B cell (primary cell): ENCODE results near the gene CHEK1. TPM values are rescaled to one million over a fixed set of nuclear protein-coding genes. Genes with fewer than 3 reads are reported as not detected.

Experiments used
- ATAC-seq: fragments of 200-7000 bp; cut with Tn5 transposase; one replicate; pipeline ENCODE4 v1.10.0; 2021; ENCODE audit warnings: low read depth, mild to moderate bottlenecking, moderate number of reproducible peaks, moderate library complexity
- CTCF ChIA-PET: fragments of 350-600 bp; sonication (Branson Sonifier 250); formaldehyde crosslinking; loops from one replicate; lab custom pipeline; 2021; ENCODE audit warnings: antibody characterized with exemption, inconsistent platforms; lab: Charles Lee
- POLR2A ChIA-PET: fragments of 350-600 bp; sonication (Branson Sonifier 250); formaldehyde crosslinking; loops from one replicate; lab custom pipeline; 2021; ENCODE audit warnings: antibody characterized with exemption; lab: Charles Lee
- DNase-seq: peaks from one replicate; pipeline ENCODE4 v3.0.0; 2013
- H2AFZ ChIP-seq: 2 replicates; pipeline ENCODE4 v1.6.1; 2012; ENCODE audit warnings: mild to moderate bottlenecking, low read depth, low read length; ENCODE audit not compliant: insufficient read depth, poor library complexity, severe bottlenecking
- H3K27ac ChIP-seq, 2 donors: 1 replicate in 1 of 2; 2 replicates in 1 of 2; pipeline ENCODE4 v1.5.1; 2012 to 2013; ENCODE audit warnings: low read length in 2 of 2, mild to moderate bottlenecking in 2 of 2, moderate library complexity in 1 of 2
- H3K27me3 ChIP-seq, 4 experiments: fragments of 200-600 bp in 1 of 4; sonication (generic) in 1 of 4; replicated peaks in 1 of 4; 1 replicate in 2 of 4; 2 replicates in 2 of 4; pipeline versions ENCODE4 v1.6.1 to v1.7.0; 2013 to 2016; ENCODE audit warnings: low read length in 3 of 4, mild to moderate bottlenecking in 2 of 4, mixed read lengths in 1 of 4, moderate library complexity in 1 of 4; ENCODE audit not compliant: insufficient read depth in 4 of 4, control insufficient read depth in 3 of 4; ENCODE audit errors: control extremely low read depth in 1 of 4
- H3K36me3 ChIP-seq, 2 experiments: replicated peaks in 1 of 2; 1 replicate in 1 of 2; 2 replicates in 1 of 2; pipeline versions ENCODE4 v1.6.1 to v1.7.1; 2013; ENCODE audit warnings: low read length in 1 of 2; ENCODE audit not compliant: insufficient read depth in 2 of 2, control insufficient read depth in 1 of 2; ENCODE audit errors: control extremely low read depth in 1 of 2, extremely low read depth in 1 of 2
- H3K4me1 ChIP-seq, 2 donors: fragments of 200-600 bp in 1 of 2; sonication (generic) in 1 of 2; 1 replicate in 1 of 2; 2 replicates in 1 of 2; pipeline versions ENCODE4 v1.5.1 to v1.6.1; 2013 to 2017; ENCODE audit warnings: low read length in 2 of 2; ENCODE audit not compliant: control insufficient read depth in 2 of 2, insufficient read depth in 2 of 2
- H3K4me2 ChIP-seq: replicated peaks from 2 replicates; pipeline ENCODE3; 2012; ENCODE audit warnings: mild to moderate bottlenecking, low read depth, low read length; ENCODE audit not compliant: poor library complexity, severe bottlenecking
- H3K4me3 ChIP-seq, 5 experiments: fragments of 200-600 bp in 1 of 5; sonication (generic) in 1 of 5; 1 replicate in 3 of 5; 2 replicates in 2 of 5; pipeline versions ENCODE4 v1.5.1 to v1.7.0; 2011 to 2016; ENCODE audit warnings: low read length in 4 of 5, mild to moderate bottlenecking in 4 of 5, low read depth in 2 of 5, control low read depth in 1 of 5, moderate library complexity in 1 of 5; ENCODE audit not compliant: insufficient read depth in 1 of 5; ENCODE audit errors: control extremely low read depth in 1 of 5, extremely low read depth in 1 of 5
- H3K79me2 ChIP-seq: fragments of 200-600 bp; sonication (generic); one replicate; pipeline ENCODE4 v1.6.0; 2016; ENCODE audit warnings: low read length; ENCODE audit not compliant: control insufficient read depth, insufficient read depth
- H3K9ac ChIP-seq: fragments of 200-600 bp; sonication (generic); 2 replicates; pipeline ENCODE4 v1.6.1; 2017; ENCODE audit warnings: mild to moderate bottlenecking, low read length, moderate library complexity
- H3K9me3 ChIP-seq, 3 donors: one replicate each; pipeline versions ENCODE4 v1.6.1 to v1.7.1; 2013; ENCODE audit warnings: low read length in 2 of 3; ENCODE audit not compliant: control insufficient read depth in 2 of 3, insufficient read depth in 1 of 3; ENCODE audit errors: control extremely low read depth in 1 of 3
- H4K20me1 ChIP-seq: 2 replicates; pipeline ENCODE4 v1.6.0; 2012; ENCODE audit warnings: mild to moderate bottlenecking, low read length; ENCODE audit not compliant: insufficient read depth, control insufficient read depth, poor library complexity, severe bottlenecking
- H3K27ac Mint-ChIP-seq: one replicate; pipeline ENCODE4 v1.8.0; 2021; ENCODE audit warnings: mixed read lengths
- H3K27me3 Mint-ChIP-seq: one replicate; pipeline ENCODE4 v1.8.0; 2021; ENCODE audit warnings: mixed read lengths
- H3K4me1 Mint-ChIP-seq: one replicate; pipeline ENCODE4 v1.8.0; 2021; ENCODE audit warnings: mixed read lengths
- H3K4me3 Mint-ChIP-seq: one replicate; pipeline ENCODE4 v1.8.0; 2021; ENCODE audit warnings: mixed read lengths
- H3K9me3 Mint-ChIP-seq: one replicate; pipeline ENCODE4 v1.8.0; 2022; ENCODE audit warnings: mixed read lengths; ENCODE audit not compliant: insufficient read depth
- EZH2 ChIP-seq: IDR thresholded peaks from 2 replicates; pipeline ENCODE4 v1.6.1; 2012; ENCODE audit warnings: borderline replicate concordance, low read depth, mild to moderate bottlenecking, moderate library complexity, low read length; ENCODE audit not compliant: insufficient read depth, poor library complexity, severe bottlenecking
- WGBS: methylation state at CpG from one replicate; pipeline ENCODE4 v1.1.5; 2013; ENCODE audit warnings: missing lambda C conversion rate; ENCODE audit not compliant: insufficient coverage; 5-methylcytosine and 5-hydroxymethylcytosine counted together
- intact Hi-C: fragments of 100-400 bp; cut with micrococcal nuclease; formaldehyde crosslinking; loops from one replicate; pipeline ENCODE4 v1.10.0; 2022
- polyA plus RNA-seq: library from polyadenylated mRNA; depleted of rRNA; stranded (reverse); fragments of >200 nt; gene quantifications from 2 replicates; pipeline ENCODE4 v1.2.3, GENCODE V29; 2012
- total RNA-seq, 2 donors: library from RNA; stranded (reverse); fragments of 120-200 nt in 1 of 2; gene quantifications; 1 replicate in 1 of 2; 2 replicates in 1 of 2; pipeline versions ENCODE4 v1.2.3 to v1.2.4, GENCODE V29; 2013 to 2022
- TF ChIP-seq, protein P1 (sequence below): fragments of 200-600 bp; IDR thresholded peaks from one replicate; pipeline ENCODE4 v1.8.0; 2022; ENCODE audit warnings: antibody characterized with exemption, mild to moderate bottlenecking

Gene CHEK1
- total and polyA plus RNA-seq, 2 donors (not counting 1 experiment from before 2014, with no cell fraction given), result 0.81 to 3.5 TPM

DNA sequence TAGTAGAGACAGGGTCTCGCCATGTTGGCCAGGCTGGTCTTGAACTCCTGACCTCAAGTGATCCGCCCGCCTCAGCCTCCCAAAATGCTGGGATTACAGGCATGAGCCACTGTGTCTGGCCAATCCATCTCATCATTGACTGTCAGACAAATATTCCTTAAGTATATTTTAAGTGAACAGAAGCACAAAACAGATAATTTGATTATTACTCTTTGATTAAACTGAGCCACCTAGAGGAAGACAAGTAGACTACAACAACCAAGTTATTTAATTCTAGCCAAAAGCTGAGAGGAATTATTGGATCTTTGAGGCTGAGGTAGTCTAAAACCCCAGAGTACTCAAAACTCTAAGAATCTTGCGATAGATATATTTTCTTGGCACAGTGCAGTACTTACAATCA is 54.4 kb downstream of the CHEK1 start:
- Mint-ChIP-seq H3K4me1 (no peaks in the 10 kb centered on the region), H3K4me3 (no peak overlapping the region), H3K27ac (no peak overlapping the region), H3K27me3 (no peaks in the 10 kb centered on the region), H3K9me3 (no peaks in the 10 kb centered on the region)
- ATAC-seq, result no peak
- no peak overlapping the region for H3K27ac ChIP-seq
- H3K36me3 ChIP-seq, result no peaks in the 10 kb centered on the region
- POLR2A ChIA-PET, result no interaction called here
- H4K20me1 ChIP-seq, result no peaks in the 10 kb centered on the region
- CTCF ChIA-PET, result no interaction called here
- no CpG with 5 or more reads among the region's 4 CpGs for WGBS
- H3K27me3 ChIP-seq, result no peaks in the 10 kb centered on the region
- H3K4me3 ChIP-seq, result no peak overlapping the region
- no peak overlapping the region for H3K4me2 ChIP-seq
- no peak overlapping the region for H3K9ac ChIP-seq
- intact Hi-C loops, result no loop called here
- no peak for TF ChIP-seq EZH2
- TF ChIP-seq, protein P1, sequence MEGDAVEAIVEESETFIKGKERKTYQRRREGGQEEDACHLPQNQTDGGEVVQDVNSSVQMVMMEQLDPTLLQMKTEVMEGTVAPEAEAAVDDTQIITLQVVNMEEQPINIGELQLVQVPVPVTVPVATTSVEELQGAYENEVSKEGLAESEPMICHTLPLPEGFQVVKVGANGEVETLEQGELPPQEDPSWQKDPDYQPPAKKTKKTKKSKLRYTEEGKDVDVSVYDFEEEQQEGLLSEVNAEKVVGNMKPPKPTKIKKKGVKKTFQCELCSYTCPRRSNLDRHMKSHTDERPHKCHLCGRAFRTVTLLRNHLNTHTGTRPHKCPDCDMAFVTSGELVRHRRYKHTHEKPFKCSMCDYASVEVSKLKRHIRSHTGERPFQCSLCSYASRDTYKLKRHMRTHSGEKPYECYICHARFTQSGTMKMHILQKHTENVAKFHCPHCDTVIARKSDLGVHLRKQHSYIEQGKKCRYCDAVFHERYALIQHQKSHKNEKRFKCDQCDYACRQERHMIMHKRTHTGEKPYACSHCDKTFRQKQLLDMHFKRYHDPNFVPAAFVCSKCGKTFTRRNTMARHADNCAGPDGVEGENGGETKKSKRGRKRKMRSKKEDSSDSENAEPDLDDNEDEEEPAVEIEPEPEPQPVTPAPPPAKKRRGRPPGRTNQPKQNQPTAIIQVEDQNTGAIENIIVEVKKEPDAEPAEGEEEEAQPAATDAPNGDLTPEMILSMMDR, result no peak
- no peaks in the 10 kb centered on the region for H3K9me3 ChIP-seq
- no peak for DNase-seq
- H2AFZ ChIP-seq, result no peak overlapping the region
- no peaks in the 10 kb centered on the region for H3K4me1 ChIP-seq
- no peaks in the 10 kb centered on the region for H3K79me2 ChIP-seq

DNA sequence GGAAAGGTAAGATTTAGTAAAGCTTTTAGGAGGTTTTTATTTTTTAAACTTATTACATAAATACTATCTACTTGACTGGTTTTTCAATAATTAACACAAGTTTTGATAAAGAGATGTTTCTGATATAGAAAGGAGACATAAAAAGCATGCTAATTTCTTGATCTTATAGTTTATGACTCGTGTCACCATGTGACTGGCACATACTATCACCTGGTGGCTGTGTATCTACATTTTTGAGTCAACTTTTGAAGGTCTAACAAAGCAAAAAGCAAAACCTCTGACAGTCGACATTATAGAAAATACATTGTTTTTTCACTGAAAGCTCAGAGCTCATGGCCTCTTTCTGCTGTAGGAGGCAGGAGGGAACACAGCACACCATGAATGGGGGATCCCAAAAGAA is 54.9 kb downstream of the CHEK1 start:
- no peak for TF ChIP-seq EZH2
- TF ChIP-seq, protein P1, result no peak
- Histone ChIP-seq H3K27ac (no peak overlapping the region), H3K9me3 (no peaks in the 10 kb centered on the region), H2AFZ (no peak overlapping the region), H3K4me1 (no peaks in the 10 kb centered on the region), H3K4me2 (no peak overlapping the region), H3K4me3 (no peak overlapping the region), H4K20me1 (no peaks in the 10 kb centered on the region), H3K36me3 (no peaks in the 10 kb centered on the region), H3K27me3 (no peaks in the 10 kb centered on the region), H3K9ac (no peak overlapping the region), H3K79me2 (no peaks in the 10 kb centered on the region)
- CTCF ChIA-PET, result no interaction called here
- Mint-ChIP-seq H3K4me1 (no peaks in the 10 kb centered on the region), H3K4me3 (no peak overlapping the region), H3K9me3 (no peaks in the 10 kb centered on the region), H3K27me3 (no peaks in the 10 kb centered on the region), H3K27ac (no peak overlapping the region)
- POLR2A ChIA-PET, result no interaction called here
- WGBS, result 100% methylated on average over 1 of the region's 2 CpGs
- no peak for ATAC-seq
- no peak for DNase-seq
- intact Hi-C loops, result no loop called here
